ENCODE data around the gene ADCY7. TPM values are rescaled to one million over a fixed set of nuclear protein-coding genes. Genes with fewer than 3 reads are reported as not detected.

ADCY7 gene
- total RNA-seq, 1 experiment from 2014 or later, result 34.2 TPM

- no TSS peak for BruUV-seq (replicated peaks)
- no peak for ATAC-seq
- no peaks in the 10 kb centered on the region for H3K9me2 ChIP-seq (ENCODE audit: insufficient read depth)
- ChIA-PET POLR2A (no interaction called here), RAD21 (ENCODE audit: low non-redundant PET in 1 of 2, low total read pairs in 2 of 2, uncharacterized antibody in 2 of 2, unreplicated experiment in 2 of 2) (no interaction called here), CTCF (no interaction called here)
- no peak overlapping the region for H3K9ac ChIP-seq (ENCODE audit: low read length)
- H3K4me1 ChIP-seq (ENCODE audit: control insufficient read depth in 1 of 2, insufficient read depth in 2 of 2, low read length in 2 of 2), result no peaks in the 10 kb centered on the region
- H2AFZ ChIP-seq (ENCODE audit: low read depth, low read length, poor library complexity, severe bottlenecking), result no peak overlapping the region
- H3K27me3 ChIP-seq (ENCODE audit: insufficient read depth, low read length), result no peaks in the 10 kb centered on the region
- no peak for DNase-seq (ENCODE audit: low read depth, low spot score)
- H3K79me2 ChIP-seq (ENCODE audit: insufficient read depth, low read length), result no peaks in the 10 kb centered on the region
- intact Hi-C loops (cut with micrococcal nuclease), result no loop called here
- no peaks in the 10 kb centered on the region for H3K9me3 ChIP-seq (ENCODE audit: control insufficient read depth in 1 of 2, insufficient read depth in 1 of 2, low read depth in 1 of 2, low read length in 2 of 2)
- no peak overlapping the region for H3K27ac ChIP-seq (ENCODE audit: low read depth, low read length)
- TF ChIP-seq CEBPB (IDR thresholded peaks at IDR 0.05; ENCODE audit: low read depth), result no peak
- TF ChIP-seq TCF7L2 (IDR thresholded peaks at IDR 0.05; ENCODE audit: borderline replicate concordance, extremely low read depth, insufficient read depth, insufficient read length), result no peak
- TF ChIP-seq CBX3 (IDR thresholded peaks at IDR 0.05; ENCODE audit: low read depth), result no peak
- no peak for TF ChIP-seq EZH2 (IDR thresholded peaks at IDR 0.05)
- TF ChIP-seq REST (IDR thresholded peaks at IDR 0.05; ENCODE audit: low read depth), result no peak
- no peak for TF ChIP-seq SRF (IDR thresholded peaks at IDR 0.05; ENCODE audit: low read depth)
- H3K4me2 ChIP-seq (ENCODE audit: low read length), result no peak overlapping the region
- no peak overlapping the region for H3K4me3 ChIP-seq (replicated peaks in 1 of 2; ENCODE audit: low read depth in 1 of 2, low read length in 2 of 2)
- no peaks in the 10 kb centered on the region for H4K20me1 ChIP-seq (ENCODE audit: insufficient read depth)
- H3K36me3 ChIP-seq (ENCODE audit: control insufficient read depth in 1 of 2, insufficient read depth in 2 of 2, low read length in 2 of 2), result no peaks in the 10 kb centered on the region
Measured at GRCh38 chr16:50296807-50297206, 30.5 kb downstream of the ADCY7 start.
